MM.1S (cell line): ENCODE data around the gene RBMY1B.
"Not testable (repeated sequence)": the region's sequence is repeated elsewhere in the genome, so short reads cannot be mapped to it uniquely, and the experiment has no call there.

Source experiments
- EZH2 ChIP-seq: fragments of 300-600 bp; sonication (generic); optimal IDR thresholded peaks from 2 replicates; pipeline ENCODE3; 2017; ENCODE audit warnings: low read depth, mild to moderate bottlenecking, antibody characterized with exemption, low read length, mixed read lengths
- EZH2phosphoT487 ChIP-seq: fragments of 300-600 bp; sonication (generic); IDR thresholded peaks from 2 replicates; pipeline ENCODE4 v1.6.1; 2018; ENCODE audit warnings: antibody characterized with exemption, low read length
- TF ChIP-seq, protein P1 (sequence below): fragments of 300-600 bp; sonication (generic); IDR thresholded peaks from 2 replicates; pipeline ENCODE4 v1.5.1; 2016; ENCODE audit warnings: antibody characterized with exemption, low read length, mixed read lengths

DNA sequence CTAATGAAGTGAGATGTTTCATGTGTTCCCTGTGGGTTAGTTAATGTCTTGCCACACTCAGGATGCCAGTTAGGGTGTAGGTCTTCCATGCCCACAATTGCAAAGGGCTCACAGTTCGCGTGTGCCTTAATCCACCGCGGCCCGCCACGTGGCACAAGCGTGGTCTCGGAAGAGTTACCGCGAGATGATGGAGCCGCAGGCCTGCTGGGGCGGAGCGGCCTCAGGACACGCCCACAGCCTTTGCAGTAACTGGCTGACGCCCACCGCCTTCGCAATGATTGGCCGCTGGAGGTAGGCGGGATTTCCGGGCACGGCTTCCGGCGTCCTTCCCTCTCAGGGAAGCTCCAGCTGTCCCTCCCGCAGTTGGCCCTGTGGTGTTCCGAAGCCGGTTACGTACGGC, 23.4 kb downstream of the RBMY1B start, which contains the start of gene RBMY1A1:
- not testable (repeated sequence) for TF ChIP-seq EZH2, EZH2phosphoT487
- TF ChIP-seq, protein P1, sequence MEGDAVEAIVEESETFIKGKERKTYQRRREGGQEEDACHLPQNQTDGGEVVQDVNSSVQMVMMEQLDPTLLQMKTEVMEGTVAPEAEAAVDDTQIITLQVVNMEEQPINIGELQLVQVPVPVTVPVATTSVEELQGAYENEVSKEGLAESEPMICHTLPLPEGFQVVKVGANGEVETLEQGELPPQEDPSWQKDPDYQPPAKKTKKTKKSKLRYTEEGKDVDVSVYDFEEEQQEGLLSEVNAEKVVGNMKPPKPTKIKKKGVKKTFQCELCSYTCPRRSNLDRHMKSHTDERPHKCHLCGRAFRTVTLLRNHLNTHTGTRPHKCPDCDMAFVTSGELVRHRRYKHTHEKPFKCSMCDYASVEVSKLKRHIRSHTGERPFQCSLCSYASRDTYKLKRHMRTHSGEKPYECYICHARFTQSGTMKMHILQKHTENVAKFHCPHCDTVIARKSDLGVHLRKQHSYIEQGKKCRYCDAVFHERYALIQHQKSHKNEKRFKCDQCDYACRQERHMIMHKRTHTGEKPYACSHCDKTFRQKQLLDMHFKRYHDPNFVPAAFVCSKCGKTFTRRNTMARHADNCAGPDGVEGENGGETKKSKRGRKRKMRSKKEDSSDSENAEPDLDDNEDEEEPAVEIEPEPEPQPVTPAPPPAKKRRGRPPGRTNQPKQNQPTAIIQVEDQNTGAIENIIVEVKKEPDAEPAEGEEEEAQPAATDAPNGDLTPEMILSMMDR: not testable (repeated sequence)
